AG09319 (cell line): Measurements from ENCODE around the gene CAMK2A.

Experiments used
- DNase-seq: peaks from one replicate; pipeline ENCODE4 v3.0.0-alpha.2; 2010; ENCODE audit warnings: low read depth; ENCODE audit errors: extremely low read depth
- TF ChIP-seq, protein P1 (sequence below): IDR thresholded peaks from 2 replicates; pipeline ENCODE4 v1.5.1; 2011; ENCODE audit warnings: low read depth, mild to moderate bottlenecking, inconsistent platforms, low read length, moderate library complexity

CAMK2A gene

DNA sequence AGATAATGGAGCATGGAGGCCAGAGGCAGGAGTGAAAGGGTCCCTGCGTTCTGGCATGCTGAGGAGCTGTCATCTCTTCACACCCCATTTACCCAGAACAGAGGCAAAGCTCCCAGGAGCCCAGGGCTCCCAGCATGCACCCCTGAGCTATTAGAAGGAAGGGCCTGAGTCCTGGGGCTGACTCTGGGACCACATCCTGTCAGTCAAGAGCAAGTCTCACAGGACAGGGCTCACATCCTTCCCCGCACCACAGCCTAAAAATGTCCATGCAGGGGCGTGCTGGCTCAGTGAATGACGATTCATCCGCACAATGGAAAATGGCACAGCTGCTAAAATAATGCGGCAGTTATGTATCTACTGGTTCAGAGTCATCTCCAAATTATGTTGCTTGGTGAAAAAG lies 31.4 kb downstream of the CAMK2A start:
- no peak for DNase-seq
- TF ChIP-seq, protein P1, sequence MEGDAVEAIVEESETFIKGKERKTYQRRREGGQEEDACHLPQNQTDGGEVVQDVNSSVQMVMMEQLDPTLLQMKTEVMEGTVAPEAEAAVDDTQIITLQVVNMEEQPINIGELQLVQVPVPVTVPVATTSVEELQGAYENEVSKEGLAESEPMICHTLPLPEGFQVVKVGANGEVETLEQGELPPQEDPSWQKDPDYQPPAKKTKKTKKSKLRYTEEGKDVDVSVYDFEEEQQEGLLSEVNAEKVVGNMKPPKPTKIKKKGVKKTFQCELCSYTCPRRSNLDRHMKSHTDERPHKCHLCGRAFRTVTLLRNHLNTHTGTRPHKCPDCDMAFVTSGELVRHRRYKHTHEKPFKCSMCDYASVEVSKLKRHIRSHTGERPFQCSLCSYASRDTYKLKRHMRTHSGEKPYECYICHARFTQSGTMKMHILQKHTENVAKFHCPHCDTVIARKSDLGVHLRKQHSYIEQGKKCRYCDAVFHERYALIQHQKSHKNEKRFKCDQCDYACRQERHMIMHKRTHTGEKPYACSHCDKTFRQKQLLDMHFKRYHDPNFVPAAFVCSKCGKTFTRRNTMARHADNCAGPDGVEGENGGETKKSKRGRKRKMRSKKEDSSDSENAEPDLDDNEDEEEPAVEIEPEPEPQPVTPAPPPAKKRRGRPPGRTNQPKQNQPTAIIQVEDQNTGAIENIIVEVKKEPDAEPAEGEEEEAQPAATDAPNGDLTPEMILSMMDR, result no peak

DNA sequence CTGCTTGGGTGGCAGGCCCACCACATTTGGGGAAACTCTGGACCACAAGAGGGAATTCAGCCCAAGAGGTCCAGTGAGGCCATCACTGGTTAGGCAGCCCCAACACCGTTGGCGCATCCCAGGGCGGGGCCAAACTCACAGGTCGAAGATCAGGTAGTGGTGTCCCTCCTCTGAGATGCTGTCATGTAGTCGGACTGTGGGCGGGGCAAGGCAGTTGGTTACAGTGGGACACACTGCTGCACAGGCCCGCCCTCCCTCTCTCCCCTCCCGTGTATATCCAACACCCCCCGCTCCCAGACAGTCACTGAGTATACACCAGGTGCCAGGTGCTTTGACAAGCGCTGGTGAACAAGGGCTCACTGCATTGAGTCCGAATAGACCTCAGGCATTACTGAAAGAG lies 32.1 kb downstream of the CAMK2A start:
- DNase-seq, result no peak
- TF ChIP-seq, protein P1, result no peak

DNA sequence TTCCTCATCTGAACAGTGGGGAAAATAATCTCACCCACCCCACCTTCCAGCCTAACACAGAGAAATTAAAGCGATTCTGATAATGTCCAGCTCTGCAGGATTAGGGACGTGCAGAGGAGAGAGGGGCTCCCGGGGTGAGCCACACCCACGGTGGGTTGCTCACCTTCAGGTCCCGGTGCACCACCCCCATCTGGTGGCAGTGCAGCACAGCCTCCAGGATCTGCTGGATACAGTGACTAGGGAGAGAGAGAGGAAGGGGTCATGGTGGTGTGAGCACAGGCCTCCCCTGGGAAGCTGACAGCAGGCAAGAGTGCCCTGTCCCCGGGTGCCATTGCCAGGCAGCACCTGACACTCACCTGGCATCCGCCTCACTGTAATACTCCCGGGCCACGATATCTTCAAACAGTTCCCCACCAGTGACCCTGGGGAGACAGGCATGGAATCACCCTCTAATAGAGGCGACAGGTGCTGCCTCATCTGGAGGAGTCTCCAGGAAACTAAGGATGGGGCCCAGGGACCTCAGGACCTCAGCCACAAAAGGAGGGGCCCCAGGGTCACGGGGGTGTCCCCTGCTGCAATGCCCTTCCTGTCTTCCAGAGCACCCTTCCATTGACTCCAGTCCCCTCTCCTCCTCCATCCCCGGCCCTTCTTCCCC lies 33.0 kb downstream of the CAMK2A start:
- TF ChIP-seq, protein P1, result no peak; the same call in 1 of the 2 replicates
- DNase-seq, result no peak

DNA sequence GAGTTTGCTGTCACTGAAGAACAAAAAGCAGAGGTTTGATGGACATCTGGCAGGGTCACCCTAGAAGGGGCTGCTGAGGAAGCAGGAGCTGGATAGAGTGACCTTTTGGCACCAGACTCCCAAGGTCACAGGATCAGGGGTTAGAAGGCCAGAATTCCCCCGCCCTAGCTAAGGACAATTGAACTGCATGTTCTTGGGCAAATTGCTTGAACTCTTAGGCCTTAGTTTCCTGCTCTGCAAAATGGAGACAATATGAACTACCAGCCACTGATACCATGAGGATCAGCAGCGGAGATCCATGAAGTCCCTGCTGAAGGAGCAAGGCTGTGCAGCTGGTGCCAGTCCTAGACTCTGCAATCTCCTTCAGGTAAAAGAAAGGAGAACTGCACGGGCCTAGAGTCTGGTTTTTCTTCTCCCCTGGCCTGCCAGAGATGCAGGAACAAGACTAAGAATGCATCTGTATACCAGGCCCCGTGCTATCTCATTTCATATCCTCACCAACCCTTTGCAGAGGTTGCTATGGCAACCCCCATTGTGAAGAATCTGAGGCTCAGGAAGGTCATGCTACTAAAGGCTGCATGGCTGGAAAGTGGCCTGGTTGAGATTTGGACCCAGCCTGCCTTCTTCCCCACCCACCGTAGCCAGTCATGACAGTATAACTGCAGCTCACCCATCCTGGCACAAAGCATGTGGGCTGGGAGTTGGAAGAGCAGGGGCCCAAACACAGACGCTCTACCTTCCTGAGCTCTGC lies 33.7 kb downstream of the CAMK2A start:
- DNase-seq, result no peak
- TF ChIP-seq, protein P1, result no peak

DNA sequence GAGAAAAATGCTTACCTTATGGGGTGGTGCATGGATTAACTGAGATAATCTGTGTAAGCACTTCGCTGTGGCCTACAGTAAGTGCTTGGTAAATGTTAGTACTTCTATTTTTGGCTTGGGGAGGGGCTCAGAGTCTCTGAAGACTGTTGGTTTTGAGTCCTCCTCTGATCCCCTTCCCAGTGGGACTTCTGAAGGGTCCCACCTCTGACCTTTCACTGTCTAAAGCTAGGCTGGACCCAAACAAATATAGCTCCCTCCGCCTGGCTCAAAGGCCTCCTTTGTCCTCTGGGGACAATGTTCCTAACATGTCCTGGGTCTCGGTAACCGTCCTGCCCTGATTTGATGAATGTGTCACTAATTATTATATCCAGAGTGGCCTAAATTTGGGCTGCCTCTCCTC lies 34.8 kb downstream of the CAMK2A start:
- no peak for DNase-seq
- TF ChIP-seq, protein P1, result no peak

DNA sequence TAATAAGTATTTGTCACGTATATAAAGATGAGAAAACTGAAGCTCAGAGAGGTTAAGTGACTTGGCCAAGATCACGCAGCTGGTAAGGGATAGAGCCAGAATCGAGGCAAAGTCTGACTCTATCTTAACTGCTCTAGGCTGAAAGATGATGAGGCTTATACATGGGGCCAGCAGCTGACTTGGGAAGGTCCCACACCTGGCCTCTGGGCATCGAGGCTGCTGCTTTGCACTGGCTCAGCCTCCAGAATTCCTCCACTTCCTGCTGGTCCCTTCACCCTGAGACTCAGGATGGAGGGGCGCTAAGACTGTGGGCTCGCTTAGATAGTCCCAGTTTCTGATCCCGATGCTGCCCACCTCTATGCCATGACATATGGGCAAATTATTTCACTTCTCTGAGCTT lies 35.2 kb downstream of the CAMK2A start:
- TF ChIP-seq, protein P1, result no peak
- DNase-seq, result no peak

DNA sequence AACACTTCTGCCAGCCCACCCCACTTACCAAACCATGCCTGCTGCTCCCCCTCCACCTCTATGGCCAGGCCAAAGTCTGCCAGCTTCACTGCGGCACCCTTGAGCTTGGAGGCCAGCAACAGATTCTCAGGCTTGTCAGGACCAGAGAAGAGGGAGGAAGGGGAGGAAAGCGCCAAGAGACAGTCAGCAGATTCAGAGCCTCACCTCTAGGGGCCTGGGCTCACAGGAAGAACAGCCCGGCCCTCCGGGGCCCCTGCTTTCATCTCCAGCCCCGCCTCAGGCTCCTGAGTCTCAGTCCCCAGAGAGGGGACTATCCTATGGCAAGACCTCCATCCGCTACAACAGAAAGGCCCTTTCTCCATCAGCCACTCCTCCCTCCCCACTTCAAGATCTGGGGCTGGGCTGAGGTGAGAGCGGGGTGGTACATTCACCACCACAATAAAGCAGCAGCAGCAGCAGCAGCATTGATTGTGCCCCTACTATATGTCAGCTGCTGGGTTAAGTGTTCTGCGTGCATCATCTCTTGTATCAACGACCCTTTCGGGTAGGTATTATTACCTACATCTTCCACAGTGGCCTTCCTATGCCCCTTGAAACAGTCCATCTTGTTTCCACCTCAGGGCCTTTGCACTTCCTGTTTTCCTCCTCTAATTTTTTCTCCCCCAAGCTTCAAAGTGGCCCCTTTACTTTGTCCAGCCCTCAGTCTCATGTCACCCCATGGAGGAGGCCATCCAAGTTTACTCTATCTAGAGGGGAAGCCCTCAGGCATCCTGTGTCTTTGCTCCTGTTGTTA lies 36.0 kb downstream of the CAMK2A start:
- TF ChIP-seq, protein P1, result no peak
- DNase-seq, result no peak
